ENCODE data around the gene PACRG.

Gene PACRG

GRCh38 chr6:162778603-162779002, 50.8 kb downstream of the PACRG start:
- DNase-seq (ENCODE audit: low read depth), result no peak

GRCh38 chr6:162785632-162786242, 58.0 kb downstream of the PACRG start:
- DNase-seq (ENCODE audit: low read depth), result no peak

DNA sequence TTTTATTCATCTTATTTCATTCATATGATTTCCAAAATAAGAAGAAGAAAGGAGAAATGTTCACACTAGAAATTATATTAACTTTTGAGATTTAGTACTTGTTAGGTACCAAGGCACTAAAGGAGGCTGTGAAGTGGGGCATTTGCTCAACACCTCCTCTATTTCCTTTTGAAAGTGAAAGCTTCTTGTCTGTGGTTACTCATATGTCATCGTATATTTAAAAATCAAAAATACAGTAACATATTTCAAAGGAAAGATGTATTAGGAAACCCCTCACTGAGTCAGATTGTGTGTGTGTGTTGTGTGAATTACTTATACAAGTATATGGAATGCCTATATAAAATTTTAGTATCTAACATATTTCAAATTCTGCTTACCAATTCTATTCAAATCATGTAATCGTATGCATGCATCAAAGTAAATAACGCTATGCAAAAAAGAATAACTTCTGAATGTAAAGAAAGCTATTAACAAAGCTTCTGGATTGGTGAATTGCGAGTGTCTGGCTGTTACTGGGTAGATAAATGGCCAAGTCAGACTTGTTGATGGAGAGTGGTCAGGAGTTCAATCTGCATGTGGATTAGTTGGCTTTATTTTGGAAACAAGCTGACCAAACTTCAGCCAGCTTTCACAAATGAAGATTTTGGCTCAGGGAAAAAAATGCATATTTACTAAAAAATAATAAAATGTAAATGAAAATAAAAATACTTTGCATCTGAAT, 70.9 kb downstream of the PACRG start:
- DNase-seq (ENCODE audit: low read depth), result no peak

DNA sequence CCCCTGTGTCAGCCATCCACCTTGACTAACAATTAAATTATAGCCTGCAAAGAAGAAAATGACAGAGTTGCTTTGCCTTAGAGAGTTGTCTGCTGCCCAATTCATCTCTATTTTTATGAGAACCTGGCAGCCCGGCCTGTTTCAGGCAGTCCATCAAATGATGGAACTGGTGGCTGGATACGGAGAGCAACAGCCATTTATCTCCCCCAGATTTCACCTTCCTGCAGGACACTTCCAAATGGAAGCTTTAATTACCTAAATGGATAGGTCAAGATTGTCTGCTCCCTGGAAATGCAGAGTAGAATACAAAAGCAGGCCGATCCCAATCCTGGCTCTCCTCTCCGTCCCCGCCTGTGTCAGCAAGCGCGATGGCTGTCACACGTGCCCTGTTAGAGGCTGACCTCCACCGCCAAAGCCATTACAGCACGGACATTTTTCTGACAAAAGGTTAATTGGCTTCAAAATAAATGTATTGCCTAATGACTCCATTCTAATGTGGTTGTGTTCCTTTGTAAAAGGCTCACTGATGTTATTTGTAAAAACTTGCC, 86.7 kb downstream of the PACRG start:
- no peak for DNase-seq (ENCODE audit: low read depth)

DNA sequence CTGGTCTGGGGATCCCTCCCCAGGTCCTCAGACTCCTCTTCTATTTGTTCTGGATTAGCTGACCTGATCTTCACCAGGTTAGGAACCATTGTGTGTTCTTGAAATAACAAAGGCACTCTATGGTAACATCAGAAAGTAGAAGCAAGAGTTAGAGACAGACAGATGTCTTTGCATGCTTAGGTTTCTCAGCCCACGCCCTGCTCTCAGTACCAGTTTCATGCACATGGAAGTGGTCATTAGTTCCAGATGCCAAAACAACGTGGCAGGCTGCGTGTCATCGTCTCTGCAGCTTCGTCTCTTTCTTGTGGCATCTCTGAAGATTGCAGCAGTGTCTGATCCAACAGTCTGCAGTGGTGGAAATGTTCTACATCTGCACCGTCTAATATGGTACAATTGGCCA, 89.4 kb downstream of the PACRG start:
- no peak for DNase-seq (ENCODE audit: low read depth)

GRCh38 chr6:162819284-162819683, 91.5 kb downstream of the PACRG start:
- DNase-seq (ENCODE audit: low read depth), result no peak

DNA sequence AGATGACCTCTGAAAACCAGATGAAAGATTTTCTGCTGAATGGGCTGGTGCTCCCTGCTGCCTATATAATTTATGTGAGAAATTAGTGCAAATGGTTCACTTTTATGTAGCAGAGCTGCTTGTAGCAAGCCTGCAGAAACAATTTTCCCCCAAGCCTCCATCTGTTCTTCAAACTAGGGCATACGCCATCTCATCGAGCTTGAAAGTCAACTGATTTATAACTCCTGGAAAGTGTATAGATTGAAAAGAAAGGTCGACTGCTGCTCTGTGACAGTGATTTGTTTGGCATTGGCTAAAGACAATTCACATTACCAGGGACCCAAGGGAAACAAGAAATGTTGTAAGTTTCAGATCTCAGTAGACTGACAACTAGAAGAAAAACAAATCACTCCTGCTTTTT, 93.3 kb downstream of the PACRG start:
- no peak for DNase-seq (ENCODE audit: low read depth)

GRCh38 chr6:162825597-162825996, 97.8 kb downstream of the PACRG start:
- no peak for DNase-seq (ENCODE audit: low read depth)

DNA sequence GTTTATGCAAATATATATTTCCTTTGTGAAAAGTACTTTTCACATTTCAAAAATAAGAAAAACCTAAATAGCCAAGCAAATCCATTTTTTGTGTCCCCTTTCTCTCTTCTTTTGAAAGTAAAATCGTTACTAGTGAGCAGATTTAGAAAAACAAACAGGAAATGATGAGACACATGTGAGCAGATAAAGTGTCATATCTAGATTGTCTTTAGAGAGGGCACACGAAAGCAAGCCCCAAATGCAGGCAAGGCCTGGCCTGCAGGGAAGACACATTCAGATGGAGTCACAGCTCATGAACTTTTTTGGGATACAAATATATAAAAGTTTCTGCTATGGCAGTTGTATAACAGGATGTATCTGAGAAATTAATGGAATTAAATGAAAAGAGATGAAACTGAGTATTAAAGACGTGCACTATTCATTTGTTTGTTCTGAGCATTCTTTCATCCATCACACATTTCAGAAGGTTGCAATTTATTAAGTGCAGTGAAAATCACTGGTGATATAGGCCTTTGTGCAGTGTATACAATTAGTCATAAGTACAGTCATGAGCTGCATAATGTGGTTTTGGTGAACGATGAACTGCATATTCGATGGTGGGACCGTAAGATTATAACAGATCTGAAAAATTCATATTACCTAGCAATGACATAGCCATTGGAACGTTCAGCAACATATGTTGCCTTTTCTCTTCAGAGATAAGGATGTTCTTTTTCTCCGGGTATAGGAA, 101.4 kb downstream of the PACRG start:
- DNase-seq (ENCODE audit: low read depth), result no peak

DNA sequence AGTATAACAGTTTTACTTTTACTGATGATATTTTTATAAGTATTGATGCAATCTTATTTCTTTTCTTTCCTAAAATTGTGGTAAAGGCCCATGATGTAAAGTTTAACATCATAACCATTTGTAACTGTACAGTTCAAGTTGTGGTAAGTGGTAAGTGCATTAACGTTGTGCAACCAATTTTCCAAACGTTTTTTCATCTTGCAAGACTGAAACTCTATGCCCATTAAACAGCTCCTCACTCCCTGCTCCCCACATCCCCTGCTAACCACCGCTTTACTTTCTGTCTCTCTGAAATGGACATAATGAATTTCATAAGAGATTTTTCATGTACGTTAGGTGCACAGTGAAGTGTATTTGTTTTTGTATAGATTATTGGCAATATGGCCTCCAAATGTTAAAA, 106.0 kb downstream of the PACRG start:
- DNase-seq (ENCODE audit: low read depth), result no peak

- DNase-seq (ENCODE audit: low read depth), result no peak
These were observed 118.2 kb downstream of the PACRG start for GRCh38 chr6:162845972-162846371.

- no peak for DNase-seq (ENCODE audit: low read depth)
These were observed 118.9 kb downstream of the PACRG start for GRCh38 chr6:162846723-162847122.

DNA sequence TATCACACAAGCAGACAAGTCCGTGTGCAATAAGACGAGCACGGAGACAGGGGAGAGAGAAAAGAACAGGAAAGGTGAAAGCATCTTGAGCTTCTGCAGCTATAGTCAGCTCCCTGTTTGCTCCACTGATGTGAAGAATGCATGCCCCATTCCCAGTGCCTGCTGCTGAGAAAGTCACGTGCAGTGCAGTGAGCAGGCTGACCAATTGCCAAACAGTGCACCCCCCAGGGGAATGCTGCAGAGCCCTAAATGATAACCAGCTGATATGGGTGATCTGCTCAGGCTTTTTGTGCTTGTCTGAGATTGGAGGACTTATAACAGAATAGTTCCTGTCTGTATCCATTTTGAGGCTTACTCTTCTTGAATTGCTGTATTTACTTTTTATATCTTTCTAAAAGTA, 121.5 kb downstream of the PACRG start:
- DNase-seq (ENCODE audit: low read depth), result no peak

- DNase-seq (ENCODE audit: low read depth), result no peak
These were observed 124.4 kb downstream of the PACRG start for GRCh38 chr6:162852192-162852591.

GRCh38 chr6:162852840-162853577, 125.2 kb downstream of the PACRG start:
- no peak for DNase-seq (ENCODE audit: low read depth)

DNA sequence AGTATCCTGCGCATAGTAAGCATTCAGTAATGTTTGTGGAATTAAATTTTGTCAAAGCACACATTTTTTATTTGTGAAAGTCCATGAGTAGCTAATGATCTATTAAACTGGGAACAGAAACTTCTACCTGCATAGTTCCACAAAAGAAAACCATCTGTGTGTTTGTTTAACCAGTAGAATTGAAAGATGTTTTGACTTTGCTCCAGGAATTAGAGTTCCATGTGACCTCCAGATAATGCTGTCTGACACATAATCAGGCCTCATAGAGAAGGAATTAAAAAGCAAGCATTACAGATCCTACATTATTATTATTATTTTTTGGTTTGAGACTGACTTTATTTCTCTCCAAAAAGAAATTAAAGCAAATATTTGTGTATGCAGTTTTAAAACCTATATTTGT, 126.5 kb downstream of the PACRG start:
- DNase-seq (ENCODE audit: low read depth), result no peak

DNA sequence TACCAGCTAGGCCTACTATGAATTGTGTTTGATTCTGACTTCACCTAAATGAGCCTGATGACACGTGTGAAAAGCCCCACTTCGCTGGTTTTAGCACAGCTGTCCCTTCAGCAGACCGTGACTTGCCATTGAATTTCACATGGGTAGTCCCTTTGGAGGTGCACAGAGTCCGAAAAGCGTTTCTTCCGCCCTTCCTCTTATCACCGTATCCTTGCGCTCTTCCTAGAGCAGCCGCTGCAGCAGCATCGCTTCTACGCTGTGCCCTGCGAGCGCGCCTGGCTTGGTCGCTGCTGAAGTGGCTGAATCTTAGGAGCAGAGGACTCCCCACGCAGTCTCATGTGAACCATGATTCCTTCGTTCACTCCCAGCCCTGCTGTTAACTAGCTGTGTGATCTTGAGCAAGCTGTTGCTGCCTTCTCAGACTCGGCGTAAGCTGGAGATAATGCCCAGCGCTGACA, 127.0 kb downstream of the PACRG start:
- no peak for DNase-seq (ENCODE audit: low read depth)

DNA sequence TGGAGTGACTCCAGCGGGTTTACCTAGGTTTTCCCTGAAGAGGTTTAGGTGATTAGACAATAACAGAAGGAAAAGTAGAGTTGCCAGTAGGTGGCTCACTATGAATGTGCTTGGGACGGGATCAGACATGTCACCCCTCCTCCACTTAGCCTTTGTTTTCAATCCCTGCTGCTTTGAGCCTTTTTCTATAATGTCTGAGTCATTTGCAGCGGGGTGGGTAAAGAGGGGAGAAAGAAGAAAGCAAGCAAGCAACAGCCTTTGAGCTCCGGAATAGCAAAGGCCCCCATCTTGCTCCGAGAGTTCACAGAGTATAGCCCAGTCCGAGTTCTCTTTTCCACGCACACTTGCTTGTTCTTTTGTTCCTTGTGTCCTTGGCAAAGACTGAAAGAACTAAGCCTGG, 129.1 kb downstream of the PACRG start:
- no peak for DNase-seq (ENCODE audit: low read depth)

- DNase-seq (ENCODE audit: low read depth), result no peak
These were observed 129.6 kb downstream of the PACRG start for GRCh38 chr6:162857326-162857725.

GRCh38 chr6:162862462-162862861, 134.7 kb downstream of the PACRG start:
- DNase-seq (ENCODE audit: low read depth), result no peak

GRCh38 chr6:162862941-162863340, 135.2 kb downstream of the PACRG start:
- no peak for DNase-seq (ENCODE audit: low read depth)

- DNase-seq (ENCODE audit: low read depth), result no peak
These were observed 136.0 kb downstream of the PACRG start for GRCh38 chr6:162863821-162864220.
